GM21515 (cell line): Measurements from ENCODE around the gene AURKB.
"Not testable (repeated sequence)": the region's sequence is repeated elsewhere in the genome, so short reads cannot be mapped to it uniquely, and the experiment has no call there.

Source experiments
- ATAC-seq: cut with Tn5 transposase; IDR thresholded peaks from one replicate; pipeline ENCODE4 v1.9.1; 2021; ENCODE audit not compliant: unreplicated experiment

Gene AURKB

DNA sequence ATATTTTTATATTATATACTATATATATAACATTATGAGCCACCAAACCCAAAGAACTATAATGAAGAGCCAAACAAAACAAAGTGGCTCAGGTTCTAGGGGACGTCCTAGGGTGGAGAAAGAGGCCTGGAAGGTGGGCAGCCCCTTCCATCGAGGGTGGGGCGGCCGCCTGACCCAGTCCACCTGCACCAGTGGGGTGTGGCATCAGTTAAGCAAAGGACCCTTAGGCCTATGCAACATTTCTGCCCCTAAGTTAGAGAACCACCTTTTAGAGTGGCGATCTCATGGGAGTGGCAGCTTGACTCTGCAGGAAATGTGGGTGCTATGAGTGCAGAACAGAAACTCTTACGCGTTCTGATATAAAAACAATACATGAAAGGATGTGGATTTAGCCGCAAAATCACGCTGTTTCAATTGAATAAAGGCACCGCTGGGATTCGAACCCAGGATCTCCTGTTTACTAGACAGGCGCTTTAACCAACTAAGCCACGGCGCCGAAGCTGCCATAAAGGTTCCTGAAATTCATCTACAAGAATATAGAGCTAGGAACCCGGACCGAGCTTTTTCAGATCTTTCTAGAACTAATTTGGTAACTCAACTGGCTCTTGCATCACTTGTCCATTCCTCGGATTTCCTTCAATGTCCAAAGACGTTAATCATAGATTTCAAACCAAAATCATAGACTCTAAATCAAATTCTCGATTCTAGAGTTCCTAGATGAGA is 15.6 kb upstream of the AURKB start:
- no peak for ATAC-seq

DNA sequence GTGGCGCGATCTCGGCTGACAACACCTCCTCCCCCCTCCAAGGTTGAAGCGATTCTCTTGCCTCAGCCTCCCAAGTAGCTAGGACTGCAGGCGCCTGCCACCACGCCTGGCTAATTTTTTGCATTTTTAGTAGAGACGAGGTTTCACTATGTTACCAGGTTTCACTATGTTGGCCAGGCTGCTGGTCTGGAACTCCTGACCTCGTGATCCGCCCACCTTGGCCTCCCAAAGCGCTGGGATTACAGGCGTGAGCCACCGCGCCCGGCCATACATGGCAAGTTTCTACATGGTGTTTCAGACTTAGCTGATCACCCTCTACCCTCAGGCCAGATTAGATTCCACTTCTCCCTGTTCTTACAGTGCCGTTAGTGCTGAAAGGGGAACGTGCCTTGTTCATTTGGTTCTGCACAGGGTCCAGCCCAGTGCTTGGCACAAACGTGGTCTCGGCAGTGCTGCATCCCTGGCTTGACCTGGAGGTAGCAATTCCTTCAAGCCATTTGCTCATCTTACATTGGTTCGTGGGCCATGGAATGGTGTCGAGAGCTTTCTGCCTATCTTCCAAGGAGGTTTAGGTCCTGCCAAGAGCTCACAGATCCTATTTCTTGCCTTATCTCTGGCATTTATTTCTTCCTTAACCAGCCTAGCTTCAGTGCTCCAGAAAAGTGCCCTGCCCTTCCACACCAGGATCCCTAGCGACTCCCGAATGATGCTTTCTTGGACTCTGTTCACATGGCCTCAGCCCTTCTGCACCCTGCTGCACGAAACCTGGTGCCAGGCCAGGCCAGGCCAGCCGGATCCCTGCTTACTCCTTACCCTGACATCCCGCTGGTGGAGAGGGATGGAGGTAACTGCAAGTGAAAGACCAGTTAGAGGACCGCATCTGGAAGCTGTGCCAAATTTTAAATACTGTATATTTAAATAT is 14.8 kb upstream of the AURKB start:
- no peak for ATAC-seq

DNA sequence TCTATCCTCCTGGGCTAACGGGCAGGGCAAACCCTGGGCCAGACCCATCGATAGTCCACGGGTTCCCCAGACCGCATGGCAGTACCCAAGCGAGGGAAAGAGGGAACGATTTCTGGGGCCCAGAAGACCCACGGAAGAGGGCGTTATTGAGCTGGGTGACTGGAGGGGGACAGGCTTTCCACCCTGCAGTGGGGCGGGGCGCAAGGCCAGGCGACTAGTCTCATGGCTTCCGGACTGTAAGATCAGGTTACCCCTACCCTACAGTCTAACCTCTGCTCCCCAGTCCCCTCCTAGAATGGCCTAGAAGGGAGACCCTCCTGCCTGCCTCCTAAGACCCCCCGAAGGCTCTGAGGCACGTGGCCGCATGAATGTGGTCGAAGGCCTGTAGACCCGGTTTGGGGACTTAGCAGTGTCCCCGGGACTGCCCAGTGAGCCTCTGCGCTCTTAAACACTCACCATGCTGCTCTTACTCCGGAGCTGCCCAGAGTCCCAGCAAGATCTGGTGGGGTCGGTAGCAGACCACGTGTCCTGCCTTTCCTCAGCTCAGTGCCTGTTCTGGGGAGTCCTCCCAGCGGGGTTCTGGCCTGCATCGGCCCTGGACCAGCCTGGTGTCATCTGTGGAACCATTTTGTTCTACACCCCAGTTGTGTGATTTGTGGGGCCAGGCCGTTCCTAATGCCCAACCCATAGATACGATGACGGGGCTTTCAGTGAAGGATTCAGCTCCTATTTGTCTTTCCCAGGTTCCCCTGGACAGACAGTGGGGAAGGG is 13.2 kb upstream of the AURKB start:
- peak; percentile 8 for ATAC-seq

DNA sequence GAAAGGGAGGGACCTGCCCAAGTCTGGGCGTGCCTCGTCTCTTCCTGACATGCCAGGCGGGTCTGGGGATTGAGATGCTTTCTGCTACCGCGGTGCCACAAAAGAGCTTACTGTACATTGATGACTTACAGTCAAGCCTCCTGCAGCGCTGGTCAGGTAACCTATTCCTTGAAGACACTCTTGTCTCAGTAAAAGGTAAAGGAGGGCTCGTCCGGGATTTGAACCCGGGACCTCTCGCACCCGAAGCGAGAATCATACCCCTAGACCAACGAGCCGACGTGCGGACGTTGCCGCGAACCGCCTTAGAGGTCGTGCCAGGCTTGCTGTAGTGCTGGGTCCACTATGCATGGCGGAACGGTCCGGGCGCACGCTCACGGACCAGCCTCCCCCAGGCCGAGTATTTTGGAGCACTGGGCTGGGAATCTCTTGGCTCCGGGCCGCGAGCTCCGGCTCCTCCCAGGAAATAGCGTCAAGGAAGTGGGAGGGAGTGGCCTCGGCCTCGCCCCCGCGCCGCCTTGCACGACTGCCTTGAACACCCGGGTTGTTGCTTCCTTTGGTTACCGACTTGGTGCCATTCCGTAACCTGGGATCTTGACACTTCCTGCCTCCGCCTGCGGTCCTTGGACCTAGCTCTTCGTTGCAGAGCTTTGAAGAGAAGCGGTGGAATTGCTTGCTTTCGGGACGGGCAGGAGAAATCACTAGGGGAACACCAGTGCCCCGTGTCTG is 12.4 kb upstream of the AURKB start:
- ATAC-seq: peak; percentile 37

DNA sequence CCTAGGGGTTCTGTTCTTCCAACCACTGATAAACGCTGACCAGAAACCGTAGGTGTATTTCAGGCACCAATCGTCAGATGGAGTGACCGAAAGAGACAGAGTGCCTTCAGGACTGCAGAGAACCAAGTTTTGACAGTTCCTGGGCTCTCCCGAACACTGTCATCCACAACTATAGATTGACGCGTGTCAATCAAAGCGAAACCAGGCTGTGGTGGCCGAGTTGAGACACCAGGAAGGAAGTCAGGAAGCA is 11.9 kb upstream of the AURKB start:
- ATAC-seq: peak; percentile 29

DNA sequence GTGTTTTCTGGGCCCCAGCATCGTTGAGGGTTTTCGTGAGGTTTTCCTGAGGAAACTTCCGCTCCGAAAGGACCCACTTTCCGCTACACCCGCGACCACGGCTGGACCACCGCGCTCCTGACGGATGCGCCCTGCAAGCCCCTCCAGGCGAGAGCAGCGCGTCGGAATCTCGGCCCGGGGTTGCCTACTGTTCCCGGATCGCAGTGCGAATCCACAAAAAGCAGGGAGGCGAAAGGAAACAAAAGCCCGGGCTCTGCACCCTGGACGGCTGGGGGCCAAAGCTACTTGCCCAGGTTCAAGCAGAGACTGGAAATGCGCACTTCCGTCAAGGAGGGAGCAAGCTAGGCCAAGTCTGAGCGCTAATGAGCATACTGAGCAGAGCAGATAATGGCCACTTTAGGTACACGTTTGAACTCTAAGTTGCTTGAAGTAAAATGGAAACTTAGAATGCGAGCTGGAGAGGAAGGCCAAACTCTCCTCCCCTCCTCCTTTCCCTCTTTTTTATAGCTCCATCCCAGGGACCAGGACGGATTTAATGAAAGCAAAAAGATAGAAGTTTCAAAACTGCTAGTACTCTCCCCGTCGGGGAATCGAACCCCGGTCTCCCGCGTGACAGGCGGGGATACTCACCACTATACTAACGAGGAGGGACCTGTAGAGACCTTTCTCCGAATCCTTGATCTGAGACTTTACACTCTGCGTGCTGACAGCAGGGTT is 11.4 kb upstream of the AURKB start:
- peak; percentile 43 for ATAC-seq

DNA sequence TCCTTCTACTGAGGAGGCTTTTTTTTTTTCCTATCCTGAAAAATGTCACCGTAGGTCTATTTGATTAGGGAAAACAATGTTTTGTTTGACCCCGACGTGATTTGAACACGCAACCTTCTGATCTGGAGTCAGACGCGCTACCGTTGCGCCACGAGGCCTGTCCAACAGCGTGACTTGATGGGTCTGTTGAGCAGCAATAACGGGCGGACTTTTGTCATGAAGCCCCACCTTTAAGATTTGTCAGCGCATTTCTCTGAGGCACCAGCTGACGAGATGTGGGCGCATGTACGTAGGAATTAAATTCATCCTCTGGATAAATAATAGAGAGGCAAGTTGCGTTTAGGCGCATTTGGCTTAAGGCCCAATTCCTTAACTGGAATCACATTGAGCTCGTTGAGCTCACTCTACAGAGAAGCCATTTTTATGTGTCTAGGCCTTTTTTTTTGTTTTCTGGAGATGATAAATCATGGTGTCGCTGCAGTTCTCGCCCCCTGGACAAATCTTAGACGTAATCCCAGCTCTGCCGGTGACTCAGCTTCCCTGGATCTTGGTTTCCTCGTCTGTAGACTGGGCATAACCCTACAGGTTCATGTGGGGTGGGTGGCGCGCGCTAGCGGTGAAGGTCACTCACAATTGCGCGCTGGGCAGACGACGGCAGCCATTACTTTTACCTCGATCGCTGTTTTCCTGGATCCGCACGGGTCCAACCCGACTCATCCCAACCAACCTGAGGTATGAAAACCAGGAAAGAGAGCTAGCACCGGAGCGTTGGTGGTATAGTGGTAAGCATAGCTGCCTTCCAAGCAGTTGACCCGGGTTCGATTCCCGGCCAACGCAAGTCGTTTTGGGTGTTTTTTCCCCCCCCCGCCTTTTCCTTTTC is 10.6 kb upstream of the AURKB start:
- no peak for ATAC-seq

DNA sequence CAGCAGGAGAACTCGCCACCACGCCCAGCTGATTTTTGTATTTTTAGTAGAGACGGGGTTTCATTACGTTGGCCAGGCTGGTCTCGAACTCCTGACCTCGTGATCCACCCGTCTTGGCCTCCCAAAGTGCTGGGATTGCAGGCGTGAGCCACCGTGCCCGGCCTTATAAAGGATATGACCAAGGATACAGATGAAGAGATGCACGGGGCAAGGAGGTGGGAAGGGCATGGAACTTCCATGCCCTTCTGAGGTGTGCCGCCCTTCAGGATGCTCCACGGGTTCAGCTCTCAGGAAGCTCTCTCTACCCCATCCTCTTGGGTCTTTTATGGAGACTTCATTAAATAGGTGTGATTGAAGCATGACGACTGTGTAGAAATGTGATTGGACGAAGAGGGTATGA is 3.6 kb upstream of the AURKB start:
- ATAC-seq: not testable (repeated sequence)

DNA sequence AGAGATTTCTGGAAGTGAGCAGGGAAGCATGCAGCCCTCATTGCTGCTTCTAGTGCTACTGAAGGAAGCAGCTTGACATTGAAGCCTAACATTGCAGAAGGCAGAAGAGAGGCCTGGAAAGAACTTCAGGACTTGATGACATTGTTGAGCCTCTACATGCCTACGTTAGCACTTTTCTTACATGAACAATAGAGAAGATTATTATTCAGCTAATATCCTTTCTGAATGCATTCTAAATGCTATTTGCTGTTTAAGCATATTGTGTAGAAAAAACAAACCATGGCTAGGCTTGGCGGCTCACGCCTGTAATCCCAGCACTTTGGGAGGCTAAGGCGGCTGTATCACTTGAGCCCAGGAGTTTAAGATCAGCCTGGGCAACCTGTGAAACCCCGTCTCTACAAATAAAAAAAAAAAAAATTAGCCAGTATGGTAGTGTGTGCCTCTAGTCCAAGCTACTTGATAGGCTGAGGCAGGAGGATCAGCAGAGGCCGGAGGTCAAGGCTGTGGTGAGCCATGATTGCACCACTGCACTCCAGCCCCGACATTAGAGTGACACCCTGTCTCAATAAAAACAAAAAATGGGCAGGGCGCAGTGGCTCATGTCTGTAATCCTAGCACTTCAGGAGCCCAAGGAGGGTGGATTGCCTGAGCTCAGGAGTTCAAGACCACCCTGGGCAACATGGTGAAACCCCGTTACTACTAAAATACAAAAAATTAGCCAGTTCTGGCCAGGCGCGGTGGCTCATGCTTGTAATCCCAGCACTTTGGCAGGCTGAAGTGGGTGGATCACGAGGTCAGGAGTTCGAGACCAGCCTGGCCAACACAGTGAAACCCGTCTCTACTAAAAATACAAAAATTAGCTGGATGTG is 2.2 kb upstream of the AURKB start:
- no peak for ATAC-seq

DNA sequence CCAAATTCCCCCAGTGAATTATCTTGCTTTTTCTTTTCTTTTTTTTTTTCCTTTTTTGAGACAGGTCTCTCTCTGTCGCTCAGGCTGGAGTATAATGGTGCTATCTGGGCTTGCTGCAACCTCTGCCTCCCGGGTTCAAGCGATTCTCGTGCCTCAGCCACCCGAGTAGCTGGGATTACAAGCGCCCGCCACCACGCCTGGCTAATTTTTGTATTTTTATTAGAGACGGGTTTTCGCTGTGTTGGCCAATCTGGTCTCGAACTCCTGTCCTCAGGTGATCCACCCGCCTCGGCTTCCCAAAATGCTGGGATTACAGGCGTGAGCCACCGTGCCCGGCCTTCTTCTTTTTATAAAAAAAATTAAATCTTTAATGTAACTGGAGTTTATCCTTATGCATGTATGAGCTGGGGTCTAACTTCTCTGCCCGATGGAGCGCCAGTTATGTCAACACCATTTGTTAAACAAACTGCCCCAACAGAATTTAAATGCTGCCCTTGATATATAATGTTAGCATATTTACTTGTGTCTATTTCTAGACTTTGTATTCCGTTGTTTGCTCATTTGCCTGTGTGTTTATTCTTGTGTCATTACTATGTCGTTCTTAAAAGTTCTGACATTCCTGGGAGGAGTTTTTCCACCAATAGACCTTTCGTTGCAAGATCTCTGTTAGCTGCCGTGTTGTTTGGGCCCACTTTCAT is 535 bp upstream of the AURKB start:
- no peak for ATAC-seq

DNA sequence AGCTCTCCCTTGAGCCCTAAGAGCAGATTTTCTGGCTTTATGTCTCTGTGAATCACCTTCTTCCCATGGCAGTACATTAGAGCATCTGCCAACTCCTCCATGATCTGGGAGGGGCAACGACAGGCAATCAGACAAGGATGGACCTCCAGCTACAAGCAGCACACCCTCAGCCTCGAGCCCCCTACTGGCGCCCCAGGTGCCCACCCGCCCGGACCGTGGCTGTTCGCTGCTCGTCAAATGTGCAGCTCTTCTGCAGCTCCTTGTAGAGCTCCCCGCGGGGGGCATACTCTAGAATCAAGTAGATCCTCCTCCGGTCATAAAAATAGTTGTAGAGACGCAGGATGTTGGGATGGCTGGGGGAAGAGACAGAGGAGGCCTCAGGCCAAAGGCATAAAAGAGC is 3.8 kb downstream of the AURKB start:
- ATAC-seq: no peak

DNA sequence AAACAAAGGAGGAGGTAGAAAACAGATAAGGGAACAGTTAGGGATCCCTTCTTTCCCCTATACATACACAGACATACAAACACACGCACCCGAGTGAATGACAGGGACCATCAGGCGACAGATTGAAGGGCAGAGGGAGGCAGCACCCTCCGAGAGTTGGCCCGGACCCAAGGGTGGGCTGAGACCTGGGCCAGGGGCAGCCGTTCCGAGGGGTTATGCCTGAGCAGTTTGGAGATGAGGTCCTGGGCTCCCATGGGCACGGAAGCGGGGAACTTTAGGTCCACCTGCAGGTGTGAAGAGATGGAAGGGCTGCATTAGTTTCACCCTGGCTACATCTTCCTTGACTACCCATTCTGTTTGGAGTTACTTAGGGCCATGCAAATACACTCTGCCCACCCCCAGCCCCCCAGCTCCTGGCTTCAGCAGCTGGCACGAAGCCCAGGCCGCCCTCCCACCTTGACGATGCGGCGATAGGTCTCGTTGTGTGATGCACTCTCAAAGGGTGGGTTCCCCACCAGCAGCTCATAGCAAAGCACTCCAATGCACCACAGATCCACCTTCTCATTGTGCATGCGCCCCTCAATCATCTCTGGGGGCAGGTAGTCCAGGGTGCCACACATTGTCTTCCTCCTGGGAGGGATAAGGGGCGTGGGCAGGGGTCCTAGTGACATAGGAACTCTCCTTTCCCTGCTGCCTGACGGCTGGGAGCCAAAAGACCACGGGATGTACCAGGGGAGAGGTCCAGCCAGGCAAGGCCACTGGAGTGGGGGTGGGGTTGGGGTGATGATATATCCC is 5.4 kb downstream of the AURKB start:
- no peak for ATAC-seq

DNA sequence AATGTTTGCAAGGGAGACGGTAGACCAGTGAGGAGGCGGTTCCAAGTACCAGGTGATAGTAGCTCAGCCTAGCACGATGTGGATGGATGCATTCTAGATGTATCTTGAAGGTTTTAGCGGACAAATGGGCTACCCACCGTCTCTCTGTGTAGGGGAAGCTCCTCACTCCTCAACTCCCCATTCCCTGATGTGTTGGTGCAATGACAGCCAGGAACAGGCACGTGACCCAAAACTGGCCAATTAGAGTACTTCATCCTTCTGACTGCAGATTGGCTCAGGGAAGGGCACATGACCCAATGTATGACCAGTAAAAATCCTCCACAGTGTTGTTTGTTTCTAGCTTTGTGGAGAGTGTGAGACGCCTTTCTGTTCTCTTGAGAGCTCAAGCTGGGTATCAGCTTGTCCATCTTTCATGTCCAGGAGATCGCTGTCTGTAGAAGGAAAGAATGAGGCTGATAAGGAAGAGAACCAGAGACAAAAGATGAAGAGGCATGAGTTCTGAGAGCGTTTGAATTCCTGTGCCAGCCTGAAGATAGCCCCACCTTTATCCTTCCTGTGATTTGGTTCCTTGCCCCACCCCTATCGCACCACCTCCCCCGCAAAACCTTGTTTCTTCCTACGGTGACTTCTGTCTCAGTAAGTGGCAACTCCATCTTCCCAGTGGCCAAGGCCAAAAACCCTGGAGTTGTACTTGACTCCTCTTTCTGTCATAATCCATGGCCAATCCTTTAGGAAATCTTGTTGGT is 18.1 kb downstream of the AURKB start:
- peak; percentile 25 for ATAC-seq

DNA sequence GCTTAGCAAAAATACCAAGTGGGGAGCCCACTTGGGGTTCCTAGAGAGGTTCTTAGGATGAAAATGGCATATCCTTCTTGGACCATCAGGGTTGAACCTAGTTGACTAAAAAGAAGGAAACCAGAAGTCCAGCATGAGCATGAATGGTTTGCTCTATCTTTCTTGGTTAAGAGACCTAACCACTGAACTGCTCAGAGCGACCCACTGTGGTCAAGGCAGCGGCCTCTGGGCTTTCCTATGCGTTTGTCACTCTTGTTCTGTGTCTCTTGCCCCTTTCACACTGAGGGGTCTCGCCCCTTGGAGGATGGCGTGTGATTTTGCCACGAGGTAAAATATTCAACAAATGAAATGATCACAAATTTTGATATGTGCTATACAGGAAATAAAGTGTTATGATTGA is 19.9 kb downstream of the AURKB start:
- no peak for ATAC-seq

DNA sequence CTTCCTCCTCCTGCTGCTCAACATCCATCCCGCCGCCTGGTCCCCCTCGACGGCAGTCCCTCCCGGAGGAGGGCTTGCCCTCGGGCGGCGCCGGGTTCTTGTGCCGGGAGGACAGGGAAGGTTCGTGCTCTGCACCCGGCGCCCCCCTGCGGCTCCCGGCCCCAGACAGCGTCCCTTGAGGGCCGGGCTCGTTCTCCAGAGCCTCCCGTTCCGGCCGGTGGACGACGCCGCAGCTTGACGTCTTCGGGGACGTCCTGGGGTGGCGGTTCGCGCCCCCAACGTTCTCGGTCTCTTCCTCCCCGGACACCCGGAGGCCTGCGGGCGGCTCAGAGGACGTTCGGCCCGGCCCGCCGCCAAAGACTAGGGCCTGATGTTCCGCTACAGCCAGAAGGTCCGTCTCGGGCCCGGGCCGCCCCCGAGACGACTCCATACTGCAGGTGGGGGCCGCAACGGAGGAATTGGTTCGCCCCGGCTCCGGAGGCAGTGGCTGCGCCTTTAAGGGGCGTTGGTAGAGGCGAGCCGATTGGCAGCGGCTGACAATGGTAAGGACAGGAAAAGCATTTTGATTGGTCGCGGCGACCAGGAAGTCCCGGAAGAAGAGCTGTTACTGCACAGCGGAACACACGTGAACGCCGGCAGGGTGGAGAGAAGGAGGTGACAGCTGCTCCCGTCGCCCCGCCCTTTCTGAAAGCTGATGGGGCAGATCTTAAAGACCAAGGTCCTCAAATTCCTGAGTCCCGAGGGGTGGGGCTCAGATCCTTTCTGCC is 20.5 kb downstream of the AURKB start, which contains the start of gene BORCS6:
Gene BORCS6 (minus strand): TSS at position 470 of the 767 bp plus-strand sequence. CDS start 40 bp downstream, at position 430.
- ATAC-seq: peak; percentile 48
